Measurements from ENCODE around the gene NSUN5. TPM values are rescaled to one million over a fixed set of nuclear protein-coding genes. Genes with fewer than 3 reads are reported as not detected.

The NSUN5 gene
- total and polyA plus RNA-seq, 9 of the 15 experiments (the other 6 are each of a cell fraction or from before 2014, with no cell fraction given): 4.7 to 115 (median 43.0) TPM

DNA sequence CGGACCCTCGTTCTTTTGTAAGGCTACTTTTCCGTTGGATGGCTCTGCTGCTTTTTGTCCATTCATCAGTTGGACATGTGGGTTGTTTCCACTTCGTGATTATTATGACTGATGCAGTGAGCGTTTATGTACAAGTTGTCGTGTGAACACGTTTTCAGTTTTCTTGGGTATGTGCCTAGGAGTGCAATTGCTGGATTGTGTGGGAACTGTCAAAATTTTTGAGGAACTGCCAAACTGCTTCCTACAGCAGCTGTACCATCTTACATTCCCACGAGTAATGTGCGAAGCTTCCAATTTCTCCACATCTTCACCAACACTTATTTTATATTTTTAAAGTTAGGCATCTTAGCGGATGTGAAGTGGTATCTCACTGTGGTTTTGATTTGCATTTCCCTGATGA is 29.7 kb upstream of the NSUN5 start (continued):
- TF ChIP-seq ZNF184 (CRISPR knock-in tag; IDR thresholded peaks at IDR 0.05) (no peak), SP2 (IDR thresholded peaks at IDR 0.05; ENCODE audit: extremely low read depth, low read depth, low read length, poor library complexity, severe bottlenecking) (no peak), SP1 (CRISPR knock-in tag; IDR thresholded peaks at IDR 0.05) (no peak), CHD4 (IDR thresholded peaks at IDR 0.05; ENCODE audit: insufficient read depth, insufficient replicate concordance, low read depth, low read length, poor library complexity, severe bottlenecking) (no peak), SMAD2 (IDR thresholded peaks at IDR 0.05; ENCODE audit: low read depth, low read length) (no peak), ZNF785 (CRISPR knock-in tag; IDR thresholded peaks at IDR 0.05) (no peak)

DNA sequence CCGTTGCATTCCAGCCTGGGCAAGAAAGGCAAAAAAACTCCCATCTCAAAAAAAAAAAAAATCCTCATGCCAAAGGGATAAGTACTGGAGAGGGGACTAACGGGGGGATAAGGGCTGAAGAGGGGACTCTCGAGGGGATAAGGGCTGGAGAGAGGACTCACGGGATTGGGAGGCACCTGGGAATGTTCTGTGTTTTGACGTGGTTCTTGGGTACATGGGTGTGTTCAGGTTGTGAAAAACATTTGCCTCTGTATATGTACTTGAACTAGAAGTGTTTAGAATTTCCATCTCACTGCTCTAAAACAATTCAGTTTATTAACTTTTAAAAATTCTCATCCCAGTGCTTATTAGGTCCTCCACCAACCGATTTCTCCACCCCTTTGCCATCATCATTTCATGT is 23.8 kb upstream of the NSUN5 start:
- POLR2A ChIA-PET: interaction anchor here (0.9 kb wide), 1 partner anchor 92 kb away, joined by 3 read pairs; no protein-coding TSS in a partner anchor
- Histone ChIP-seq H3K27ac (ENCODE audit: extremely low read depth, low read depth, low read length) (no peak overlapping the region), H3K4me2 (ENCODE audit: insufficient read depth, low read length) (no peak overlapping the region), H2AFZ (ENCODE audit: low read depth, low read length) (no peak overlapping the region), H3K9me3 (replicated peaks; ENCODE audit: control insufficient read depth, insufficient read depth, low read depth, low read length) (no peaks in the 10 kb centered on the region), H3K27me3 (ENCODE audit: control insufficient read depth in 2 of 2, insufficient read depth in 2 of 2, low read length in 2 of 2) (peaks cover 59 to 71% of the 10 kb centered on the region in 2 experiments), H3K9me1 (ENCODE audit: control insufficient read depth, insufficient read depth, low read length) (no peaks in the 10 kb centered on the region), H3K4me3 (no peak overlapping the region), H4K20me1 (replicated peaks; ENCODE audit: control insufficient read depth, insufficient read depth, low read length) (peaks cover 5% of the 10 kb centered on the region; the same call in 1 of the 2 replicates), H3K4me1 (replicated peaks in 1 of 2; ENCODE audit: control insufficient read depth in 2 of 2, insufficient read depth in 2 of 2, low read length in 2 of 2) (no peaks in the 10 kb centered on the region), H3K79me2 (ENCODE audit: control insufficient read depth, insufficient read depth, low read length) (no peaks in the 10 kb centered on the region), H3K9ac (ENCODE audit: insufficient read depth in 1 of 2, low read depth in 2 of 2, low read length in 2 of 2) (no peak overlapping the region), H3K36me3 (ENCODE audit: control insufficient read depth, insufficient read depth, low read length) (no peaks in the 10 kb centered on the region)
- CTCF ChIA-PET (ENCODE audit: low intra/inter-chr PET ratio): no interaction called here
- DNase-seq (ENCODE audit: extremely low read depth in 1 of 4, low spot score in 3 of 4) (no peak), FAIRE-seq (no peak), ATAC-seq (no peak)
- TF ChIP-seq, protein P1, sequence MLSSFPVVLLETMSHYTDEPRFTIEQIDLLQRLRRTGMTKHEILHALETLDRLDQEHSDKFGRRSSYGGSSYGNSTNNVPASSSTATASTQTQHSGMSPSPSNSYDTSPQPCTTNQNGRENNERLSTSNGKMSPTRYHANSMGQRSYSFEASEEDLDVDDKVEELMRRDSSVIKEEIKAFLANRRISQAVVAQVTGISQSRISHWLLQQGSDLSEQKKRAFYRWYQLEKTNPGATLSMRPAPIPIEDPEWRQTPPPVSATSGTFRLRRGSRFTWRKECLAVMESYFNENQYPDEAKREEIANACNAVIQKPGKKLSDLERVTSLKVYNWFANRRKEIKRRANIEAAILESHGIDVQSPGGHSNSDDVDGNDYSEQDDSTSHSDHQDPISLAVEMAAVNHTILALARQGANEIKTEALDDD (IDR thresholded peaks at IDR 0.05): no peak
- TF ChIP-seq ZZZ3 (IDR thresholded peaks at IDR 0.05) (no peak), JUNB (CRISPR knock-in tag; conservative IDR thresholded peaks at IDR 0.05) (no peak), RNF2 (IDR thresholded peaks at IDR 0.05) (no peak)
- WGBS (ENCODE audit: insufficient coverage, low coverage, missing lambda C conversion rate): 1% methylated on average over 6 of the region's 6 CpGs
- intact Hi-C loops (cut with micrococcal nuclease) (loop anchor here (10.0 kb wide), 1 partner anchor 402 kb away; the partner anchor contains the start of gene ABHD11), in situ Hi-C loops (cut with MboI) (loop anchor here (10.0 kb wide), 1 partner anchor 402 kb away; the partner anchor contains the start of gene ABHD11)
- BruUV-seq (replicated peaks): no TSS peak

Data from K562 (cell line).